ENCODE measurements around the gene IL19.
"Not testable (repeated sequence)": the region's sequence is repeated elsewhere in the genome, so short reads cannot be mapped to it uniquely, and the experiment has no call there.

The IL19 gene

DNA sequence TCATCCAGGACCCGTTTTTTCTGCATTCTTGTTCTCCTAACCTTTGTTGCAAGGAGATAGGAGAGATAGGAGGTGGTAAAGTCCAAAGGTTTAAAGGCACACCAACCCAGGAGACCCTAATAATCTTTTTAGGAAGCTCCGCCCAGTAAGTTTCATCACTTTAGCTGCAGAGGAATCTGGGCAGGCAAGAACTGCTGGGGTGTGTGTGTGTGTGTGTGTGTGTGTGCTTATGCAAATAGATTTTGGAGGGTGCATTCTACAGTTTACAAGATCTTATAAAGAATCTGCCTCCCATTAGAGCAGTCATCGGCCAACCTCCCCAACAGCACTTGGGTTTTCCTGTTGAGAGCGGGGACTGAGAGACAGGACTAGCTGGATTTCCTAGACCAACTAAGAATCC, 5.7 kb downstream of the IL19 start:
- DNase-seq = no peak

DNA sequence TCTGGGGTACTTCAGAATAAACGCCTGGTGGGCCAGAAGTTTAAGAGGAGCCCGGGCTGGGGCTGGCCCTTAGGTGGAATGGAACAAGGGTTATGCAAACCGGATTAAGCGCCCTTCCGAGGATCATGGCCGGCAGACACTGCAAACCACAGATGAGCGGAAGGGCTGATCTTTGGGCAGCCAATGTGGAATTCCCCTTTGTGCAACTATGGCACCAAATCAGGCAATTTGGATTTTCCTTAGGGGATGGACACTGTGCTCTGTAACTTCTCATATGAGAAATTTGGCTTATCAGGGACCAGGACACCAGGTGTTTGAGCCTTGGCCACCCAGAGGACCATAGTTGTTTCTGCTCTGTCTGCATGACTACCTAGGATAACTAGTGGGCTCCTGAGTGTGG, 7.5 kb downstream of the IL19 start:
- no peak for DNase-seq

DNA sequence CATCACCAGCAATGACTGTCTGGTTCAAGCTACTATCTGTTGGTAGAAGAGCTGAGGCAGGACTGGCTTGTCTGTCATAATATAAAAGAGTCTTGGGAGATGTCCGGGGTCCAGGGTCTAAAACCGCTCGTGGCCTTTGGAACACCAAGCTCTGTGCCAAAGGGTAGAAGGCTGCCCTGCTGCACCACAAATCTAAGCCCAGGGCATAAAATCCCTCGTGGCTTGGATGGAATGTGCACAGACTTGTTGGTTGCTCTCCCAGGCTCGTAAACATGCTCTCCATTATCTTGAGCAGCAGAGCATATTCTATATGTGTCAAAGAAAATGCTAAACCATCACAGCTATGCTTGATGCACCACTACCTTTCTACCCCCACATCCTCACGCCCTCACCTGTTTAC, 8.3 kb downstream of the IL19 start:
- not testable (repeated sequence) for DNase-seq

DNA sequence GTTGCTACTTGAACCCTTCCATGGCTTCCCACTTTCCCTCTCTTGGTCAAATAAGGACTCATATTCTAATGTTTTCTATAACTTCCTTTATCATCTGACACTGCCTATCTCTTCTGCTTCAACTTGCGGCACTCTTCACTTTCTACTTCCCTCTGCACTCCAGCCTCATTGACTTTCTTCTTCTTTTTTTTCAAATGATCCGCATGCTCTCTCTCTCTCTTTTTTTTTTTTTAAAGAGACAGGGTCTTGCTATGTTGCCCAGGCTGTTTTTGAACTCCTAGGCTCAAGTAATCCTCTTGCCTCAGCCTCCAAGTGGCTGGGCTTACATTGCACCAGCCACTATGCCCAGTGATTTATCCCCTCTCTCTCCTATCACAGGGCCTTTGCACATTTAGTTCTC, 9.1 kb downstream of the IL19 start:
- no peak for DNase-seq

DNA sequence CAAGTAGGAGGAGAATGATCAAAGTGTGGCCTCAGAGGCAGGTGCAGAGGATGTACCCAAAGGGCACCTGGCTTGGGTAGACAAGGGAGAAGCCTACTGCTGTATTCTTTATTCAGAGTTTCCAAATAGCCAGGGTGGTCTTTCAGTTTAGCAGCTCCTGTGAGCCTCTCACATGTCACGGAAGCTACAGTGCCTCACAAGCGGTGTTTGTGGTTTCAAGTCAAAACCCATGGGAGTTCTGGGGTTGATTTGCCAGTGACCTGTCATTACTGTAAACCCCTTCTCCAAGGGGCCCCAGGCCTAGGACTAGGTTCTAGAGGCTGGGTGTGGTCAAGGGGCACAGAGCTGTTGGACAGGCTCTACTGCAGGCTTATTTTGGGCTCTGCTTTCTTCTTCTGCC, 11.9 kb downstream of the IL19 start:
- no peak for DNase-seq

DNA sequence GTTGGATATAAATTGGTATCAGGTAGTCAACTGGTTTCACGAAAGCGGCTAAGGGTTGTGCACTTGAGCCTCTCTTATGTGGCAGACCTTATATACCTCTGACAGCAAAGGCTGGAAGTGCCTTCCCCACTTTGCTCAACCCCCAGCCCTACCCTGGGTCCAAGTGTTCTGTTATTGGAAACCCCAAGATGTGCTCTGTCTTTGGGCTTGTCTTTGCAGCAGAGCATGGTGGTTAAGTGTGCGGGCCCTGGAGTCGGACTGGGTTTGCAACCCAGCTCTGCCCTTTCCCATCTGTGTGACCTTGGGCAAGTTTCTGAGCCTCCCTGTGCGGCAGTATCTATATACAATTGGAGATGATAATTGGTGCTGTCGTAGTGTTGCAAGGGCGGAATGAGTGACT, 12.9 kb downstream of the IL19 start:
- DNase-seq = no peak

DNA sequence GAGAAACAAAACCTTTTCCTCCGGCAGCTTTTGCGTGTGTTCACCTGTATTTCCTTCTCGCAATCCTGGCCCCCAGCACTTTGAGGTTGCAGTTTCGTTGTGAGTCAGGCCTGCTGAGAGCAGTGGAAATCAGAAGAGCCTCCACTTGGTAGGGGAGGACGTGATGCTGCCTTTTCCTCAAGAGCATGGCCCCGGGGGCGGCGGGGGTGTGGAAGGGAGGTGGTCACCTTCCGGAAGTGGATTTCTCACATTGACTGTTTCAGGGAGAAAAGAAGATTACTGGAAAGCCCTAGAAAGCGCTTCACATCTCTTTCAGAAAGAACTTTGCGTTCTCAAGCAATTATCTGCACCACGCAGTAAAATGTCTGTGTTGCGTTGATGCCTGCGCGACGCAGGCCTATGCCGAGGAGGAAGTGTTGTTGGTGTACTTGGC, 13.9 kb downstream of the IL19 start:
- peak; percentile 30 for DNase-seq

DNA sequence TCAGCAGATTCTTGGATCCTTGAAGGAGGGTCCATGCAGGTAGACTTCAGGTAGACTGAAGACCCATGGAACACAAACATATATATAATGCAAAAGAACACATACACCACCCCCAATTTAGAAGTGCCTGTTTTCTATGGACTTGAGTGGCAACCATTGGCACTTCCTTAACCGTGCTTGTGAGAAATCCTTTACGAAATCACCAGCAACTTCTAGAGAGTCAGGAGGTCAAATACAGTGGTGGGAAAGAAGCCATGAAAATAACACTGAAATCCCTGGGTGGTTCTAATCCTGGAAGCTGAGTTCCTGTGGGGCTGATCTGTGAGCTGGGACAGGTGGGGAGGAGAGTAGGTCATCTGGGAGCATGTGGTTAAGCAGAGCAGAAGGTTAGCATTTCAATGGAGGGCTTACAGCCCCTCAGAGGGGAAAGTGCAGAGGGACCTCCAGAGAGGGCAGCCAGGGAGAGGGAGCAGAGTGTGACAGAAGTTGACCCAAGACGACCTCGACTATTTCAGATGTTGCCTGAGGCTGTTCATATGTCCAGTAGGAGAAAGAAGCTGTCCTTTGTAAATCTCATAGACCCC, 14.7 kb downstream of the IL19 start:
- DNase-seq = no peak

DNA sequence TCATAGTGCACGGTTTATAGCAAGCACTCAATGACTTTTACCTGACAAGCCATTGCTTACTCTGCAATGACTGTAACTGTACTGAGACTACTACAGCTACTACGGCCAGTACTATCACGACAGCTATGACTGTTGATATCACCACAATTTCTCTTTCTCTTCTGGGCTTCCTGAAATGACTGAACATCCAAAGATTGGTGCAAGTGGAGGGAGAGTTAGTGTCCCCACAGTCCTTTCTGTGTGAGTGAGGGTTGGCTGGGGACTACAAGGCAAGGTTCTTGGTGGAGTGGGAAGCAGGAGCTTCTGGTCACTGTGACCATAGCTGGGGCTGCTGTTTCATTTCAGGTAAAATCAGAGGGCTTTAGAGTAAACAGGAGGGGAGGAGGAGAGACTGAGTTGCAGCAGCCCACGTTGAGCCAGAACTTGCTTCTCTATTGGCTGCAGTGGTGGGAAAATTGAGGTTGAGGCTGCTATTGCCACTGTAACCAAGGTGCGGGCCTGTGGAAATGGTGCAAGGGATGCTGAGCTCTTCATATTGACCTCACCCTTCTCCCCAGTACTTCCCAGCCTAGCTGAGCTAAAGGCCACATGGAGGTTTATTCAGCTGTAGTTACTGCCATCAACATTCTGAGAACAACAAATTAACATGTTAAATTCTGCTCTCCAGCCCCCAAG, 15.8 kb downstream of the IL19 start:
- no peak for DNase-seq

DNA sequence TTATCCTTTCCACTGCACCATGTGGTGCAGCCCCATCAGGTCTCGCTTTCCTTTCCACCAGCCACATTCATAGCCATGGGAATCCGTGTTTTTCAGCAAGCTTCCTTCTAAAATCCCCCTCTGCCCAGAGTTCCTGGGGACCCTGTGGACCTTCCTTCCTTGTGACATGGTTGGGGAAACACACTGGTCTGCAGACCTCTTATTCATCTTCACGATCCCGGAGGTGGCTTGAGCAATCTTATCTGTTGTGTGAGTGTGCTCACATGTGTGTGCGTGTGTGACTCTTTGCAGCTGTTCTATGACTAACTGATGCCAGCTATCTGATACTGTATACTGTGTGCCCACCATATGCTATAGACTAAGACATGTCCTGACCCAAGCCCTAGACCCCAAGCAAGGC, 17.3 kb downstream of the IL19 start:
- DNase-seq = no peak

DNA sequence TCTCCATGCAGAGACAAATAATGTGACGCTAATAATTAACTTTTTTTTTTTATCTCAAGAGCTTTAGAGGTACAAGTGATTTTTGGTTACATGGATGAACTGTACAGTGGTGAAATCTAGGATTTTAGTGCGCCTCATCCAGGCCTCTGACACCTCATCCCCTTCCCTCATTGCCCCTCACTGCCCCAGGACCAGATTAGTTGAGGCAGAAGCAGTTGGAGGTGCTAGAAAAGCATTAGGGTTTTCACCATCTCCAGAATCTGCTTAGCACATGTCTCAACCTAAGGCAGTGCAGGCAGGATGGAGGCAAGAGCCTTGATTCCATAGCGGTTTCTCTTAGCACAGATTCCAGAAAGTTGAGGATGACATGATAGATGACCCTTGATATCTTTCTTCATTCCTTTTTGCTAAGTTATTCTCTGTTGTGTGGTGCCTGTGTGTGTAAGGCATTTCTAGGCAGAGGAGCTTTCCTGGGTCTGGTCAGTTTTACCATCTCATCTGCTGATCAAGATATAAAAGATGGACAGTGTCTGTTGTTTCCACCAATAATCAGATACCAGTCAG, 18.0 kb downstream of the IL19 start:
- DNase-seq = no peak

DNA sequence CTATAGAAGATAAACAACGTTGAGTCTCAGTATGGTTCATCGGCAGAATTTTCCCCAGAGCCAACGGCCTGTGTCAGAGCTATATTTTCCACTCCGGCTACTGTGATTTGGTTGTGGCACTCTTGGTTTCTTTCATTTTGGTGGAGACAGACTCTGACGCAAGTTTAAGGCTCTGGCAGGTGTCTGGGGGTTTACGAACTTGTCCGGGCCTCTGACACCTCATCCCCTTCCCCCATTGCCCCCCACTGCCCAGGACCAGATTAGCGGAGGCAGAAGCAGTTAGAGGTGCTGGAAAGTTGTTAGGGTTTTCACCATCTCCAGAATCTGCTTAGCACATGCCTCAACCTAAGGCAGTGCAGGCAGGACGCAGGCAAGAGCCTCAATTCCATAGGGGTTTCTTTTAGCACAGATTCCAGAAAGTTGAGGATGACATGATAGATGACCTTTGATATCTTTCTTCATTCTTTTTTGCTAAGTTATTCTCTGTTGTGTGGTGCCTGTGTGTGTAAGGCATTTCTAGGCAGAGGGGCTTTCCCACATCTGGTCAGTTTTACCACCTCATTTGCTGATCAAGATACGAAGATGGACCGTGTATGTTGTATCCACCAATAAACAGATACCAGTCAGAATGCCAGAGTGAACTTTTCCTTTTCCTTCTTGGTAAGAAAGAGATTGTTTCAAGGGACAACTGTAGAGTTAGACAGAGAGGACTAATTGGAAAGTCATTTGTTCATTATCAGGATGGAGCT, 20.1 kb downstream of the IL19 start:
- no peak for DNase-seq

DNA sequence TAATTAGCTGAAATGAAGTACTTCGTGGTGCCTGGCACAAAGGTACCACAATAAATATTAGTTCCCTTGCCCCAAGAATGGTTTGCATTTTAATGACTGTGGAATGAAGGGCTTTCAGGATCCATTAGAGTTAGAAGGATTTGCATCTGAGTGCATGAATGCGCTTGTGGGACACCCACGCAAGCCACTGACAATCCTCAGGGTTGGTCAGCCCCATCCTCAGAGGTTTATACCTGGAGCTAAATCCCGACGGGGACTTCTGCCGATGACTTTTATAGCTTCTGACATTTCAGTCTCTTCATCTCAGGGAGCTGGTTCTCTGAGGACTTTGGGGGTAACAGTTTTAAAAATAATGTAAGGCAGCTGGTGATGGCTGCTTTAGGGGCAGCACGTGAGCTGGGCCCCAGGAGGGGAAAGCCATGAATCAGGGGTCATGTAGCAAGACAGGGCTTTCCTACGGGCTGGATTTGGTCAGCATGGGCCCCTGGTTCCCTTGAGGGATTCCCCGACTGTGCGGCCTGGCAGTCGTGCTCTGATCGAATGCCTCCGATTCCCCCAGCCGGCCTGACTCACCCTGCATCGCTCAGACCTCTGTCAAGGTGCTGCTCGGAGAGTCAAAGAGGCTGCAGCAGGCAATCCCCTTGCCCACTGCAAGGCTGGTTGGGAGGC, 22.5 kb downstream of the IL19 start:
- DNase-seq = no peak

DNA sequence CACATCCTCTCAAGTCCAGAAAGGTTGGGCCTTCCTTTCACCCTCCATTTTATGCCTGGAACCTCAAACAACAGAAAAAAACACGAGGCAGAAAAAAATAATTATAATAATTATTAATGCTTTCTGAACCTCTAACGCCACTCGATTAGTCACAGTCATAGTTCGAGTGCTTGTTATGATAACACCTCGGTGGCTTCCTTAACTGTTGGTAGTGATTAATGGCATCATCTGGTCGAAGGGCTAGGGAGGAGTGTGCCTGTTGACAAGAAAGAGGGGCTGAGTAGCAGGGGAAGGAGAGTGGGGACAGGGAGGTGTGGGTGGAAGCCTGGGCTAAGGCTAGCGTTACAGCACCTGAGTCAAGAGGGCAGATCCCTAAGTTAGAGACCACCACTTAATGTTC, 23.0 kb downstream of the IL19 start:
- DNase-seq = no peak

DNA sequence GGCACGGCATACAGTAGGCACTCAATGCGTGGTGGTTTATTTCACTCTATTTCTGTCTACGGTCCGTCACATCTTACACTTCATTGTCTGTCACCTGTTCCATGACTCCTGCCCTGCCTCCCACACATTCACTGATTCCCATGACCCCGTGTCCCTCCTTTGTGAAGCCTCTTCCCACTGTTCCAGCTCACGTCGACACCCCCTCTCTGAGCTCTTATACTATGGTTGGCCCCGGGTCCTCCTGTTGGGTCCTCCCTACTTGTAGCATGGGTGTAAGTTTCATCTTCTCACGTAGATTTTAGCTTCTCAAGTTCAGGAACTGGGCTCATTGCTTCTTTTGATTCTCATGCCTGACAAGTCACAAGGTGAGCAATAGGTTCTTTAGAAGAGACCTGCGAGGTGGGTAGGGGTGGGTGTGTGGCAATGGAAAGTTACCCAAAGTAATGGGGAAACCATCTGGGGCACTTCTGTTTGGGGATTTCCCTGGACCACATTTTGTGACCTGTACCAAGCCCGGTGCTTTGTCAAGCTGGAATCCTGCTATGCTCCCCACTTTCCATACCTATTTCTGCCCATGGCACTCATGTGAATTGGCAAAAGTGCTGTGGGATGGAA, 23.8 kb downstream of the IL19 start:
- no peak for DNase-seq

DNA sequence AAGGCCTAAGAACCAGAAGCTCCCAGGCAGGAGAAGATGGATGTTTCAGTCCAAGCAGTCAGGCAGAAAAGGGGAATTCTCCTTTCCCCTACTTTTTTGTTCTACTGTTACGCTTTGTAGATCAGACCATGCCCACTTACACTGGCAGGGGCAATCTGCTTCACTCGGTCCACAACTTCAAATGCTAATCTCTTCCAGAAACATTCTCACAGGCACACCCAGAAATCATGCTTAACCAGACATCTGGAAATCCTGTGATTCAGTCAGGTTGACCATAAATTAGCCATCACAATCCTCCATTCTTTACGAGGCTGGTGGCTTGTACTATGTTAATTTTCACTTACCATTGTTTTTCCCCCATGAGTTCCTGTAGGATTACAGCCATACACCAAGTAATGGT, 25.5 kb downstream of the IL19 start:
- DNase-seq = no peak

DNA sequence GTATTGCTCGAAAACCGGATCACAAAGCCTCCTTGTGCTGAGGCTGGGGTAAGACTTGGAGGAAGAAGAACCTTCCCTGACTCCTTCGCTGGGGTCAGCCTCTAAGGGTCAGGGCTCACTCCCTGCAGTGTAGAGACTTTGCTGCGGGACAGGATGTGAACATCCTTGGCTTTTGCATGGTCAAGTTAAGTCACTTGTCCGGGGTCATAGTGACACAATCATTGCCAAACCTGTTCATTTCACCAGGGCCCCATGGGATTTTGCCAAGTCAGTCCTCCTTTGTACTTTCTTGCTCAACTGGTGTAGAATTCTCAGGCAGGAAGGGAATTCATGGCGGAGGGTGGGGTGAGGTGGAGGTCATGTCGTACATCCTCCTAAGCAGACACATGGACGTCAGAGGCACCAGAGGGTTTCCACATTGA, 26.4 kb downstream of the IL19 start:
- DNase-seq = no peak

DNA sequence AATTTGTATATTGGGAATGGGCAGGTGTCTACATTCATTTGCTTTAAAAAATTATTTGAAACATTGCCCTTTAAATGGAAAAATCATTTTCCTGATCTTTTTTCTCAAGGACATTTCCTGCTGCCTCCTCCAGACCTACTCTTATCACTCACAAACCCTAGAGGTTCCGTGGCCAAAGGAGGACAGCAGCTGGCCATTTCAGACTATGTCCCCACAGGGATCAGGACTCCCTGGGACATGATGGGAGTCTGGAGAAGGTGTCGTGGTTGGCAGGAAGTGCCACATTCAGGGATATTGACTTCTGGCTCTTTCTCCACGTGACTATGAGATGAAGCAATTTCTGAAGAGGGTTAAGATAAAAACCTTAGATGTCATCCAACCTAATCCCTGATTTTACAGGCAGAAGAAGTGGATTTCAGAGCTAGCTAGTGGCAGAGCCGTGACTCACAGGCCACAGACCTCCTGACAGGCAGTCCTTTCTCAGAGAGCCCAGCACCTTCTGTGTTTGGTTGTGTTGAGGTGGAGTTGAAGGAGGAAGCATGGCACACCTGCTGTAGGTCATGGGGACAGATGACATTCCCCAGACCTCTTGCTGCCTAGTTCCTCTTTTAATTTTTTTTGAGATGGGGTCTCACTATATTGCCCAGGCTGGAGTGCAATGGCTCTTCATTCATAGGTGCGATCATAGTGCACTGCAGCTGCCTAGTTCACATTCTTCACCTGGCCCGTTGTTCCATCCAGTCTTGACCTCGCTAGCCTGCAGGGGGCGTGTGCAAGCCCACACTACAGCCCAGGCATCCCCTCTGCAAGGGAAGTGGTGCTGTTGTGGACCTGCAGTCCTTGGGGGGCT, 27.2 kb downstream of the IL19 start:
- no peak for DNase-seq

DNA sequence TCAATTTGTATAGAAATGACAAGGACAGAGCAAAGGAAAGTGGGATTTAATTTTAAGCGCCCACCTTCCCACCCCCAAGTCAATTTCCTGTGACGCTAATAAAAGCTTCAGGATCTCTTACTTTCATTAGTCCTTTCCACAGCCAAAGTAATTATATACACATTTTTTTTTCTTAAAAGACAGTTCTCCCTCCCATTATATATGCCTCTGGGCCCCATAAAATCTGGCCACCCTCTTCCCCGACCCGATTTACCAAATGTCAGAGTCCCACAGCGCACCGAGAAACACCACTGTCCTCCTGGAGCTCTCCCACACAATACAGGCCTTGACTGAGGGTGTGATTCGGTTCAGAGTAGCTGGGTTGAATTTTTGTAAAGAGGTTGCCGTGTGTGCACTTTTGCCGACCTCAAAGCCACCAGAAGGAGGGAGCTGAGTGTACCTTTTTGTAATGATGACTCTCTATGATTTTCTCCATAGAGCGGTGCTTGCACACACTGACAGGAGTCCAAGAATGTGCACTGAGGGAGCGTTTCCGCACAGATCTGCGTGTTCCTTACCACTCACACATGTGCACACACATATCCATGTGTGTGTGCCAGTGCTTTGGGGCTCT, 27.9 kb downstream of the IL19 start:
- DNase-seq = no peak

DNA sequence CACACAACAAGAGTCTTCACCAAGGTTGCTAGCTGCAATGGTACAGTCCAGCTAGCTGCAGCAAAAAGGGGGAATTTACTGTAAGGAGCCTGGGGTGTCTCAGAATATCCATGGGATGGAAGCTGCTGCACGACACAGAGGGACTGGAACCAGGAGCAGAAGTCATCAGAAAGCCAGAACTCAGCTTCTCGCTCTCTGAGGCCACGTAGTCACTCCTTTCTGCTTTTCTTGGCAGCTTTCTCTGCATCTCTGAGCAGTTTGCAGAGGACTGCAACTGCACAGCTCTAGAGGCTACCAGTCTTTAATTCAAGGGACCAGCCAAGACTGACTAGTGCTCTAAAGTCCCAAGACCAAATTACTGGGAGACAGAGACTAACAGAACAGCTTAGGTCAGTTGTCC, 28.7 kb downstream of the IL19 start:
- no peak for DNase-seq

DNA sequence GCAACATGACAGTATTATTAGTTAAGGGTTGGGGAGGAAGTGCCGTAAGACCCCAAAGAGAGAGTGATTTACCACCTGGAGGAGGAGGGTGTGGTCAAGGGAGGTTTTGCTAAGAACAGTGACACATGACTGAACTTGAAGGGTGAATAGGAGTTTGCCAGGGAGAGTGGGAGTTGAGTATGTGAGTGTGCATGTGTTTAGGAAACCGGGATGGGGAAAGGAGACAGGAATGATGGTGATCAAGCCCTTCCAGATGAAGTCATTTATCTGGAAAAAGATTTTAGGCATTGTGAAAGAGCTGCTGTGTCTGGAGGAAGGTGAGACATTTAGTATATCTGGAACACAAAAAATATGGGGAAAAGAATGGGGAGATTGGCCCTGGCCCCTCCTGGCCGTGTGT, 29.8 kb downstream of the IL19 start:
- DNase-seq = no peak

DNA sequence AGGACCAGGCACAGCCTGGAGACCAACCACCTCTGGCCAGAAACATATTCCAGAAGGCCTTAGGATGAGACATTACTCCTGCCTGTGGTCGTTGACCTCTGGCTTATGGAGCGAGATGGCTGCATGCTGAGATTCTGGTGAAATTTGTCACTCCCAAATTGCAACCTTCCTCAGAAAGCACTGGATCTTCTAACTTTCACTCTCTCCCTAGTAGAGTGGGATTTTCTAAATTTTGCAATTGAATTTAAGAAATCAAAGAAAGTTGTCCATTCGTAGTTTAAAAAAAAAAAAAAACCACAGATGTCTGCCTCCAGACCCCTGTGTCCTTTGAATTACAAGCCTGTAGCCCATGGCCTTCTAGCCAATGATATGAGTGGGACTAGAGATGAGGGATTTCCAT, 30.3 kb downstream of the IL19 start:
- no peak for DNase-seq

Measured in T-helper 9 cell (primary cell).